Measurements from ENCODE around the gene WDR73. TPM values are rescaled to one million over a fixed set of nuclear protein-coding genes. Genes with fewer than 3 reads are reported as not detected.

WDR73 gene
- total and polyA plus RNA-seq, 2 of the 8 experiments (the other 6 are each of a cell fraction or from before 2014, with no cell fraction given): 22.7 to 23.1 TPM

DNA sequence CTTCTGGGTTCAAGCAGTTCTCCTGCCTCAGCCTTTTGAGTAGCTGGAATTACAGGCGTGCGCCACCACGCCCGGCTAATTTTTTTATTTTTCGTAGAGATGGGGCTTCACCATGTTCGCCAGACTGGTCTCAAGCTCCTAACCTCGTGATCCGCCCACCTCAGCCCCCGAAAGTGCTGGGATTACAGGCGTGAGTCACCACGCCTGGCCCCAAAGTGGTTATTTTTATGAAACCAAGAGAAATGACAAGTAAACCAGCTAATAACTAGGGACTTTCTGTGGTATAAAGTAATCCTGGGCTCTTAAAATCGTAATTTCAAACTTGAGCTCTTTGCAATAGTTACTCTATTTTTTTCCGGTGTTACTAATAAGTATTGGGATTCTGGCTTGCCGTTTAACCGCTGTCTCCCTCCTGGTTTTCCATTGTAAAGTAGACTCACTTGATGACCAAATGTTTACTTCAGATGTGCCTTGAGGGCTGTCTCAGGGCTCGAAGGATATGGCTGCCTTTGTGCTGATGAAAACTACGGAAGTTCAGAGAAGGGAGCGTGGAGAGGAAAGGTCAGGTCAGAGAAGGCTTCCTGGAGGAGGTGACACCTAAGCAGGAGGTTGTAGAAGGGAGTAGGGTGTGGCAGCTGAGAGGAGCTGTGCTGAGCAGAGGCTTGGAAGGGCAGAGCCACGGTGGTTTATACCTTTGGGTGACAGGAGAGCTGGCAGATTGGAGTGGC lies 49.1 kb downstream of the WDR73 start:
- no peak overlapping the region for H2AK5ac ChIP-seq (ENCODE audit: low read depth, low read length)
- peaks cover 18 to 32% of the 10 kb centered on the region in 2 experiments for H4K20me1 ChIP-seq (replicated peaks in 1 of 2; ENCODE audit: control insufficient read depth in 1 of 2, insufficient read depth in 2 of 2, low read length in 2 of 2)
- CTCF ChIA-PET (ENCODE audit: partially characterized antibody): interaction anchor here (0.8 to 3.5 kb wide), 11 partner anchors 9 to 278 kb away, joined by 3 to 11 read pairs (median 3); no protein-coding TSS in a partner anchor
- no peaks in the 10 kb centered on the region for H3K9me3 ChIP-seq (ENCODE audit: insufficient read depth in 2 of 2, low read depth in 1 of 2, low read length in 1 of 2)
- H2BK5ac ChIP-seq (ENCODE audit: low read depth, low read length): peak overlapping the region; percentile 73; the same call in 1 of the 2 replicates
- no peak overlapping the region for H2AFZ ChIP-seq (ENCODE audit: low read length)
- H3K23ac ChIP-seq (ENCODE audit: insufficient read length): no peak overlapping the region
- H3K56ac ChIP-seq (replicated peaks; ENCODE audit: insufficient read length, low read depth, low read length): no peak overlapping the region
- POLR2A ChIA-PET (ENCODE audit: partially characterized antibody): interaction anchor here (1.7 to 11.9 kb wide), 7 partner anchors 12 to 111 kb away, joined by 5 to 176 read pairs (median 6); partner anchors contain the start of genes SEC11A and WDR73
- peaks cover 7% of the 10 kb centered on the region for H3K79me1 ChIP-seq (ENCODE audit: low read depth, low read length)
- no peak overlapping the region for H4K8ac ChIP-seq (ENCODE audit: extremely low read depth, insufficient read depth, low read length)
- H3K14ac ChIP-seq (ENCODE audit: insufficient read length): no peak overlapping the region
- WGBS, 2 experiments (ENCODE audit: extremely low coverage in 1 of 2, insufficient coverage in 1 of 2, insufficient read length in 1 of 2, insufficient replicate concordance in 2 of 2, low coverage in 1 of 2, low lambda C conversion rate in 2 of 2, missing lambda C conversion rate in 1 of 2): 79% methylated on average over 19 of the region's 19 CpGs; no CpG with 5 or more reads in 1 of the 2 experiments
- DNase-seq (ENCODE audit: low read depth in 1 of 2, low spot score in 2 of 2) (no peak), FAIRE-seq (no peak)
- H2BK15ac ChIP-seq (ENCODE audit: low read length): peak overlapping the region; percentile 78; the same call in 1 of the 2 replicates
- peaks cover 19% of the 10 kb centered on the region for H3K23me2 ChIP-seq (ENCODE audit: low read depth, low read length)
- H3K4me1 ChIP-seq (replicated peaks in 1 of 4; ENCODE audit: control insufficient read depth in 3 of 4, insufficient read depth in 4 of 4, low read length in 3 of 4): peaks cover 9 to 28% (median 25%) of the 10 kb centered on the region in 4 experiments
- peaks cover 0 to 25% (median 12%) of the 10 kb centered on the region in 4 experiments; a peak in 5 of 8 replicates for H3K36me3 ChIP-seq (ENCODE audit: control insufficient read depth in 2 of 4, insufficient read depth in 4 of 4, low read length in 3 of 4)
- H2BK120ac ChIP-seq (replicated peaks; ENCODE audit: low read depth, low read length): no peak overlapping the region
- H2BK20ac ChIP-seq (ENCODE audit: low read length): no peak overlapping the region
- H4K5ac ChIP-seq (ENCODE audit: insufficient read length, low read depth, low read length): no peak overlapping the region
- peaks cover 28 to 73% of the 10 kb centered on the region in 2 experiments for H3K79me2 ChIP-seq (ENCODE audit: control insufficient read depth in 1 of 2, insufficient read depth in 2 of 2, low read length in 2 of 2)
- no peak overlapping the region; the same call in 1 of the 2 replicates for H3K27ac ChIP-seq (ENCODE audit: low read depth, low read length)
- H4K91ac ChIP-seq (replicated peaks; ENCODE audit: insufficient read length, low read length): no peak overlapping the region
- H3K9ac ChIP-seq (replicated peaks in 1 of 4; ENCODE audit: extremely low read depth in 1 of 4, low read depth in 3 of 4, low read length in 3 of 4): no peak overlapping the region; a peak in 1 of 7 replicates
- peak overlapping the region in 2 of 4 experiments; percentile 21 to 47; a peak in 5 of 8 replicates for H3K4me3 ChIP-seq (ENCODE audit: extremely low read depth in 1 of 4, insufficient read depth in 2 of 4, low read depth in 3 of 4, low read length in 4 of 4)
- H3K4me2 ChIP-seq (ENCODE audit: insufficient read depth in 1 of 2, low read depth in 2 of 2, low read length in 2 of 2): peak overlapping the region; percentile 50 to 65
- no peak overlapping the region for H3K4ac ChIP-seq (replicated peaks; ENCODE audit: insufficient read length, low read depth, low read length)
- H3K18ac ChIP-seq (ENCODE audit: extremely low read depth, low read length): peak overlapping the region; percentile 36; the same call in 1 of the 2 replicates
- H2BK12ac ChIP-seq (ENCODE audit: low read depth, low read length): peak overlapping the region; percentile 7
- H3K27me3 ChIP-seq (replicated peaks in 1 of 4; ENCODE audit: control insufficient read depth in 3 of 4, extremely low read depth in 1 of 4, insufficient read depth in 3 of 4, low read length in 3 of 4): no peaks in the 10 kb centered on the region; a peak in 3 of 7 replicates
- no peak for TF ChIP-seq RNF2 (IDR thresholded peaks at IDR 0.05; ENCODE audit: borderline replicate concordance, low read depth, low read length, missing control alignments, poor library complexity, severe bottlenecking)
- TF ChIP-seq PHF8 (conservative IDR thresholded peaks at IDR 0.05; ENCODE audit: low read depth, low read length): no peak
- no peak for TF ChIP-seq FOSL1 (IDR thresholded peaks at IDR 0.05; ENCODE audit: insufficient read depth, low read depth, low read length)
- no peak for TF ChIP-seq KDM1A (IDR thresholded peaks at IDR 0.05; ENCODE audit: borderline replicate concordance, low read length)
- no peak for TF ChIP-seq EGR1 (IDR thresholded peaks at IDR 0.05; ENCODE audit: borderline replicate concordance, low read depth, low read length)
